GM12892 (cell line): ENCODE results near the gene STKLD1.
"Not testable (repeated sequence)": the region's sequence is repeated elsewhere in the genome, so short reads cannot be mapped to it uniquely, and the experiment has no call there.

ENCODE experiments used
- POLR2A ChIP-seq: IDR thresholded peaks from 2 replicates; pipeline ENCODE4 v1.6.1; 2011; ENCODE audit warnings: low read depth, low read length, control low read depth
- POLR2AphosphoS5 ChIP-seq: IDR thresholded peaks from 2 replicates; pipeline ENCODE4 v1.6.1; 2011; ENCODE audit warnings: low read depth, low read length, control low read depth
- TAF1 ChIP-seq: IDR thresholded peaks from 2 replicates; pipeline ENCODE4 v1.6.1; 2011; ENCODE audit warnings: low read depth, mild to moderate bottlenecking, control low read depth, low read length, borderline replicate concordance

- not testable (repeated sequence) for TF ChIP-seq POLR2A, POLR2AphosphoS5, TAF1
Observed at GRCh38 chr9:133377280-133377679, 1.1 kb downstream of the STKLD1 start.
